Measurements from ENCODE around the gene KLHL18.
"Not testable (repeated sequence)": the region's sequence is repeated elsewhere in the genome, so short reads cannot be mapped to it uniquely, and the experiment has no call there.

Gene KLHL18

GRCh38 chr3:47365213-47366153, 82.7 kb downstream of the KLHL18 start:
- DNase-seq = no peak

DNA sequence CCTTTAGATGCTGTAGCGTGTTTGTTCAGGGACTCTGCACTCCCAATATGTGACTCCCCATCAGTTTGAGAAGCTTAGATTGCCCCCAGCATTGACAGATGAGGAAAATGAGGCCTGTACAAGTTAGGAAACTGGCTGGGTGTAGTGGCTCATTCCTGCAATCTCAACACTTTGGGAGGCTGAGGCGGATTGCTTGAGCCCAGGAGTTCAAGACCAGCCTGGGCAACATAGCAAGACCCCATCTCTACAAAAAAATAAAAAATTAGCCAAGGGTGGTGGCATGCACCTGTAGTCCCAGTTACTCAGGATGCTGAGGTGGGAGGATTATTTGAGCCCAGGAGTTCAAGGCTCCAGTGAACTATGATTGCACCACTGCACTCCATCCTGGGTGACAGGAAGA, 84.1 kb downstream of the KLHL18 start:
- DNase-seq = no peak

- DNase-seq = no peak
Measured at GRCh38 chr3:47367631-47368030, 84.9 kb downstream of the KLHL18 start.

- not testable (repeated sequence) for DNase-seq
Measured at GRCh38 chr3:47370020-47370419, 87.3 kb downstream of the KLHL18 start.

GRCh38 chr3:47370887-47371697, 88.3 kb downstream of the KLHL18 start:
- no peak for DNase-seq

GRCh38 chr3:47374587-47374986, 91.8 kb downstream of the KLHL18 start:
- DNase-seq = no peak

DNA sequence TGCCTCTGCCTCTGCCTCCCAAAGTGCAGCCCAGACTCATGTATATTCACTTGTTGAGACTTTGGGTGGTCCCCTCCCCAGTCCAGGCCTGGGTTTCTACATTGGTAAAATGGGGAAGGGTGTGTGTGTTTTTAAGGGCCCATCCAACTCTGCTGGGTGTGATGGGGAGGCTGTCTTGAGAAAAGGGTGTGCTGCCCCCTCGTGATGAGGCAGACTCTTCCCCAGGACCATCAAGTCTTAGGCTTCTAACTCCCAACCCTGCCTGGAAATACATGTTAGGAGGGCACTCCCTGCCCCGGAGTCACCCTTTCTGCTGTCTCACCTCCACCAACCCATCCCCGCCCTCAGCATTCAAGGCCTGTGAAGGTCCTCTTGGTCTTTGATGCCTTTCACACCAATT, 93.6 kb downstream of the KLHL18 start:
- no peak for DNase-seq

- no peak for DNase-seq
Measured at GRCh38 chr3:47377186-47377585, 94.4 kb downstream of the KLHL18 start.

DNA sequence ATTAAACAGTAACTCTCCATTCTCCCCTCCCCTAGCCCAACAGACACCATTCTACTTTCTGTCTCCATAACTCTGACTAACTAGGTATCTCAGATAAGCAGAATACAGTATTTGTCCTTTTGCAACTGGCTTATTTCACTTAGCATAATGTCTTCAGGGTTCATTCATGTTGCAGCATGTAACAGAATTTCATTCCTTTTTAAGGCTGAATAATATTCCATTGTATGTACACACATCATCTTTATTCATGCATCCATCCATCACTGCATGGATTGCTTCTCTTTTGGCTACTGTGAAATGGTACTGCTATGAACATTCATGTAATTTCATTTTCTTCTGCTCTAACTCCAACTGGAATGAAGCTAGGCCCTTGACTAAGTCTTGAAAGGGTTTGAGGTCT, 96.1 kb downstream of the KLHL18 start:
- no peak for DNase-seq

GRCh38 chr3:47379411-47379899, 96.7 kb downstream of the KLHL18 start:
- no peak for DNase-seq

DNA sequence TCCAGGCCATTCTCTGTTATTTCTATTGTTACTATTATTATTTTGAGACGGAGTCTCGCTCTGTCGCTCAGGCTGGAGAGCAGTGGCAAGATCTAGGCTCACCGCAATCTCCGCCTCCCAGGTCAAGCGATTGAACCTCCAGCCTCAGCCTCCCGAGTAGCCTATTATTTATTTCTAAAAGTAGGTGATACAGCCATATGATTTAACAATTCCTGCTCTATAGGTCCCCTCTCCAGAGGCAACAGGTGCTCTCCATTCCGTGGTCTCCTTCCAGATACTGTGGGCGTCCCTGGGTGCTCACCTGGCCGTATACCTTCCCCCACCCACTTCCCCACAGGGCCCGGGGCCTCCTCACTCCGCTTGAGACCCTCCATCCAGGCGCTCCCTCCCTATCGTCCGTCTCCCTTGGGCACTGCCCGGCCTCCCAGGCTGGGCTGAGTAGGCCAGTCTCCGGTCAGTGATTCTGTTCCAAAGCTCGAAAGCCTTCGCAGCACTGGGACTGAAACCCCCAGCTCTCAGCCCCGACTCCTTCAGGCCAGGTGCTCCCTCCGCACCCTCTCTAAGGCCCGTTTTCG, 97.4 kb downstream of the KLHL18 start:
- no peak for DNase-seq

GRCh38 chr3:47380601-47381316, 98.0 kb downstream of the KLHL18 start, which contains the start of gene PTPN23:
PTPN23 (plus strand) TSS chr3:47381021; CDS start chr3:47381097, 76 bp downstream.
- DNase-seq = peak; percentile 92 to 95

DNA sequence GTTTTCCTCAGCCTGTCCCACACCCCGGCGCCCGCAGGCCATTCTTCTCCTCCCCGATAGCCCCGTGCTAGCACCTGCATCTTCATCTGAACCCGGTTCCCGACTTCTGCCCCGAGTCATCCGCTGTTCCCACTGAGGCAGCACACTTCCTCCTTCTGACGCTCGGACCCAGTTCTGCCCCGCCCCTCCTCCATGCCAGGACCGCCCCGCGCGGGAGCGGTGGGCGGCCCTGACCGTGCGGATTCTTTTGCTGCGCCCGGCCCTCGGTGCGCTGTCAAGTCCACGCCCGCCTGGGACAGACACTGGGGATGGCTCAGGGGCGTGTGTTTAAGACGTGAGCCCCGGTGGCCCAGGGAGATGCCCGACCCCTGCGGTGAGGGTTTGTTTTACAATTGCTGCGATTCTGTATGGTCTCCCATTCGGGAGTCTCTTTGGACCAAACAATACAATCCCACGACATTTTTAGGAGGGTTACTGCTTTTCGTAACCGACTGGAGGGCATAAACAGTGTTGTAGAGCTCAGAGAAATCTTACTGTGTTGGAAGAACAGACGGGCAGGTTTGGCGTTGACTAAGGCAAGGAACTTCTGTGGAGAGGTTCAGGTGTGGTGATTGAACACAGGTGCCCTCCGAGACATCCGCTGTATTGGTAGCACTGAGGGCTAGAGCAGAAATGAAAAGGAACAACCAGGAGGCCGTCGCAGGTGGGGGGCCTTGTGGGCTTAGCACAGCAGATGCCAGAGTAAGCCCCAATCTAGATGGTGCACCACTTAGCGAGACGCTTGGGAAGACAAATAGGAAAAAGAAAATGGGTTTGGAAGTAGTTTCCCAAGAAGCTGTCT, 98.8 kb downstream of the KLHL18 start:
- peak; percentile 15 to 31 for DNase-seq

DNA sequence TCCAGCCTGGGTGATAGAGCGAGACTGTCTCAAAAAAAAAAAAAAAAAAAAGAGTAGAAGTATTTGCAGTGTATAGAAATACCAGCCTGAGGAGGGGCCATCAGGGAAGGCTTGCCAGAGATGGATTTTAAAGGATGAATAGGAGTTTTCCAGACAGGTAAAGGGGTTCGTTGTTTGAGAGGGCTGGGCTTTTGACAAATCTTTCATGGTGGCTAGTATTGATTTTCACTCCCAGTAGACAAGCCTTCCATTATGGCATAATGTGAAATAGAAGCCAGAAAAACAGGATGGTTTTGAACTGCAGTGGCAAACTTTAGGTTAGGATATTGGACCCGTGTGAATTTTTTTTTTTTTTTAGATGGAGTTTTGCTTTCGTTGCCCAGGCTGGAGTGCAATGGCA, 101.7 kb downstream of the KLHL18 start:
- DNase-seq = no peak

DNA sequence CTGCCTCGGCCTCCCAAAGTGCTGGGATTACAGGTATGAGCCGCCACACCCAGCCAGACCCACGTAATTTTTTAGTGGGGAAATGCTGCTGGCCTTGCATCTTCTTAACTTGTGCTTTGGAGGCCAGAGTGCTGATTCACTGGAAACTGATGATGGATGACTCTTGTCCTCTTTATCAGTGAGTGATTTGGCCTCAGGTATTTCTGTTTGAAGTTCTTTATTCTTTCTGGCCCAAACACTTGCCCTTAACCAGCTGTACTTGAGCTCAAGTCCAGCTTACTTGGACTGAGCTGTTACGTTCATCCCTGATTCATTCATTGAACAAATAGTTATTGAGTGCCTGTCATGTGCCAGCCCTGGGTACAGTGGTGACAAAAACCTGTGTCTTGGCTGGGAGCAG, 102.3 kb downstream of the KLHL18 start:
- DNase-seq = no peak

GRCh38 chr3:47385796-47386195, 103.1 kb downstream of the KLHL18 start:
- DNase-seq = no peak

DNA sequence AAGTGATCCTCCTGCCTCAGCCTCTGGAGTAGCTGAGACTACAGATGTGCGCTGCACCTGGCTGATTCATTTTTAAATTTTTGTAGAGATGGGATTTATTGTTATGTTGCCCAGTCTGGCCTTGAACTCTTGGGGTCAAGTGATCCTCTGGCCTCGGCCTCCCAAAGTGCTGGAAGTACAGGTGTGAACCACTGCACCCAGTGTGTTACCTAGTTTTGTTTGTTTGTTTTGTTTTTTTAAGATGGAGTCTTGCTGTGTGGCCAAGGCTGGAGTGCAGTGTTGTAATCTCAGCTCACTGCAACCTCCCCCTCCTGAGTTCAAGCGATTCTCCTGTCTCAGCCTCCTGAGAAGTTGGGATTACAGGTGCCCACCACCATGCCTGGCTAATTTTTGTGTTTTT, 110.2 kb downstream of the KLHL18 start:
- no peak for DNase-seq

GRCh38 chr3:47394140-47394870, 111.6 kb downstream of the KLHL18 start:
- no peak for DNase-seq

GRCh38 chr3:47394881-47395280, 112.1 kb downstream of the KLHL18 start:
- no peak for DNase-seq

Data from NCI-H1930 (cell line).